ENCODE results near the gene ENO2. TPM values are rescaled to one million over a fixed set of nuclear protein-coding genes. Genes with fewer than 3 reads are reported as not detected.

Gene ENO2
- total and polyA plus RNA-seq, 2 donors from 2014 or later, result 10.3 to 35.7 TPM

DNA sequence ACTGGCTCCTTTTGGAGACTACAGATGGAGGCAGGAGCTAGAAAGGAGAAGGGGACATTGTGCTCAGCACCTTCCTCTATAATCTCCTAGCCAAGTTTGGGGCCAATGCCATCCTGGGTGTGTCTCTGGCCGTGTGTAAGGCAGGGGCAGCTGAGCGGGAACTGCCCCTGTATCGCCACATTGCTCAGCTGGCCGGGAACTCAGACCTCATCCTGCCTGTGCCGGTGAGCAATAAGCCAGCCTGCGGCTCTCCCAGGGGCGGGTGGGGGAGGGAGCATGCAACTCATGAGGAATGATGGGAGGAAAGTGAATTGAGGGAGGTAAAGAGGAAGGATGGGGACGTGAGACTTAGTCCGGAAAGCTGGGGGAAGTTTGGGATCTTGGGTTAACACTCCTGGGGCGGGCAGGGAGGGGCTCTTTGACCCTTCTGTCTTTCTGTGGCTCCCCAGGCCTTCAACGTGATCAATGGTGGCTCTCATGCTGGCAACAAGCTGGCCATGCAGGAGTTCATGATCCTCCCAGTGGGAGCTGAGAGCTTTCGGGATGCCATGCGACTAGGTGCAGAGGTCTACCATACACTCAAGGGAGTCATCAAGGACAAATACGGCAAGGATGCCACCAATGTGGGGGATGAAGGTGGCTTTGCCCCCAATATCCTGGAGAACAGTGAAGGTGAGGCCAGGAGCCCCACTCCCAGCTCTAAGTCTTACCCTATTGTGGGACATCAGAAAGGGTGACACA lies 3.3 kb downstream of the ENO2 start:
- DNase-seq (peak in 1 of 5 donors; percentile 43), FAIRE-seq (no peak)
- Histone ChIP-seq H3K36me3 (ENCODE audit: control insufficient read depth in 2 of 3, insufficient read depth in 3 of 3, low read length in 3 of 3) (no peaks in the 10 kb centered on the region), H3K4me3 (ENCODE audit: low read length in 3 of 3) (no peak overlapping the region), H3K9me3 (ENCODE audit: control insufficient read depth in 2 of 3, insufficient read depth in 1 of 3, low read length in 3 of 3) (no peaks in the 10 kb centered on the region), H3K9ac (ENCODE audit: low read length in 3 of 3) (no peak overlapping the region), H3K27ac (ENCODE audit: low read depth in 2 of 2, low read length in 2 of 2) (no peak overlapping the region), H3K27me3 (ENCODE audit: control insufficient read depth, insufficient read depth, low read length) (no peaks in the 10 kb centered on the region), H3K4me1 (ENCODE audit: control insufficient read depth in 2 of 3, insufficient read depth in 2 of 3, low read depth in 1 of 3, low read length in 3 of 3) (peaks cover 0 to 6% (median 0%) of the 10 kb centered on the region in 3 donors)
- TF ChIP-seq, protein P1, sequence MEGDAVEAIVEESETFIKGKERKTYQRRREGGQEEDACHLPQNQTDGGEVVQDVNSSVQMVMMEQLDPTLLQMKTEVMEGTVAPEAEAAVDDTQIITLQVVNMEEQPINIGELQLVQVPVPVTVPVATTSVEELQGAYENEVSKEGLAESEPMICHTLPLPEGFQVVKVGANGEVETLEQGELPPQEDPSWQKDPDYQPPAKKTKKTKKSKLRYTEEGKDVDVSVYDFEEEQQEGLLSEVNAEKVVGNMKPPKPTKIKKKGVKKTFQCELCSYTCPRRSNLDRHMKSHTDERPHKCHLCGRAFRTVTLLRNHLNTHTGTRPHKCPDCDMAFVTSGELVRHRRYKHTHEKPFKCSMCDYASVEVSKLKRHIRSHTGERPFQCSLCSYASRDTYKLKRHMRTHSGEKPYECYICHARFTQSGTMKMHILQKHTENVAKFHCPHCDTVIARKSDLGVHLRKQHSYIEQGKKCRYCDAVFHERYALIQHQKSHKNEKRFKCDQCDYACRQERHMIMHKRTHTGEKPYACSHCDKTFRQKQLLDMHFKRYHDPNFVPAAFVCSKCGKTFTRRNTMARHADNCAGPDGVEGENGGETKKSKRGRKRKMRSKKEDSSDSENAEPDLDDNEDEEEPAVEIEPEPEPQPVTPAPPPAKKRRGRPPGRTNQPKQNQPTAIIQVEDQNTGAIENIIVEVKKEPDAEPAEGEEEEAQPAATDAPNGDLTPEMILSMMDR (IDR thresholded peaks at IDR 0.05; ENCODE audit: borderline replicate concordance, extremely low read depth, insufficient read depth), result no peak
- intact Hi-C loops (cut with DNase I), result no loop called here

DNA sequence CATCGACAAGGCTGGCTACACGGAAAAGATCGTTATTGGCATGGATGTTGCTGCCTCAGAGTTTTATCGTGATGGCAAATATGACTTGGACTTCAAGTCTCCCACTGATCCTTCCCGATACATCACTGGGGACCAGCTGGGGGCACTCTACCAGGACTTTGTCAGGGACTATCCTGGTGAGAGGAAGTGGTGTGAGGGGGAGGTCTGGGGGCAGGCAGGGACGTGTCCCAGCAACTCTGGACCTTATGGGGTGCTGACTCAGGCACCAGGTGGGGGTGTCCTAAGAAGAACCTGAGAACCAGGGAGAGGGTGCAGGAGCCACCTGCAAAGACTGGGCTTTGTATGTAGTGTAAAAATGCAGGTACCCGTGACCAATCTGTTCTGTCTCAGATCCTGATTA lies 5.2 kb downstream of the ENO2 start:
- intact Hi-C loops (cut with DNase I), result no loop called here
- H3K27me3 ChIP-seq (ENCODE audit: control insufficient read depth, insufficient read depth, low read length), result no peaks in the 10 kb centered on the region
- H3K4me3 ChIP-seq (ENCODE audit: low read length in 3 of 3), result no peak overlapping the region
- H3K36me3 ChIP-seq (ENCODE audit: control insufficient read depth in 2 of 3, insufficient read depth in 3 of 3, low read length in 3 of 3), result no peaks in the 10 kb centered on the region
- H3K27ac ChIP-seq (ENCODE audit: low read depth in 2 of 2, low read length in 2 of 2), result no peak overlapping the region
- DNase-seq (peak in 2 of 5 donors; percentile 25 to 30), FAIRE-seq (no peak)
- no peaks in the 10 kb centered on the region for H3K9me3 ChIP-seq (ENCODE audit: control insufficient read depth in 2 of 3, insufficient read depth in 1 of 3, low read length in 3 of 3)
- TF ChIP-seq, protein P1 (IDR thresholded peaks at IDR 0.05; ENCODE audit: borderline replicate concordance, extremely low read depth, insufficient read depth), result no peak
- no peak overlapping the region for H3K9ac ChIP-seq (ENCODE audit: low read length in 3 of 3)
- peaks cover 0 to 11% (median 2%) of the 10 kb centered on the region in 3 donors for H3K4me1 ChIP-seq (ENCODE audit: control insufficient read depth in 2 of 3, insufficient read depth in 2 of 3, low read depth in 1 of 3, low read length in 3 of 3)

DNA sequence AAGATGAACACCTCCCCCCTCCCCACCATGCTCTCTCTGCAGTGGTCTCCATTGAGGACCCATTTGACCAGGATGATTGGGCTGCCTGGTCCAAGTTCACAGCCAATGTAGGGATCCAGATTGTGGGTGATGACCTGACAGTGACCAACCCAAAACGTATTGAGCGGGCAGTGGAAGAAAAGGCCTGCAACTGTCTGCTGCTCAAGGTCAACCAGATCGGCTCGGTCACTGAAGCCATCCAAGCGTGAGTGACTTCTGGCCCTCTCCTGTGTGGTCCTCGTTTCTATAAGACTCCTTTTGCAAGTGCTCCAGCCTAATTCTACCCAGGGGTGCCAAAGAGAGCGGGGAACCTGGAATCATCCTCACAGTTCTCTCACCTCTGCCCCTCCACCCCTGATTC lies 7.2 kb downstream of the ENO2 start:
- Histone ChIP-seq H3K4me1 (ENCODE audit: control insufficient read depth in 2 of 3, insufficient read depth in 2 of 3, low read depth in 1 of 3, low read length in 3 of 3) (peaks cover 0 to 23% (median 19%) of the 10 kb centered on the region in 3 donors), H3K9ac (ENCODE audit: low read length in 3 of 3) (no peak overlapping the region), H3K27ac (ENCODE audit: low read depth in 2 of 2, low read length in 2 of 2) (no peak overlapping the region), H3K9me3 (ENCODE audit: control insufficient read depth in 2 of 3, insufficient read depth in 1 of 3, low read length in 3 of 3) (no peaks in the 10 kb centered on the region), H3K36me3 (ENCODE audit: control insufficient read depth in 2 of 3, insufficient read depth in 3 of 3, low read length in 3 of 3) (no peaks in the 10 kb centered on the region), H3K27me3 (ENCODE audit: control insufficient read depth, insufficient read depth, low read length) (no peaks in the 10 kb centered on the region), H3K4me3 (ENCODE audit: low read length in 3 of 3) (no peak overlapping the region)
- intact Hi-C loops (cut with DNase I), result no loop called here
- FAIRE-seq (no peak), DNase-seq (peak in 1 of 5 donors; percentile 35)
- TF ChIP-seq, protein P1 (IDR thresholded peaks at IDR 0.05; ENCODE audit: borderline replicate concordance, extremely low read depth, insufficient read depth), result no peak
